ENCODE results near the gene GARIN5B. TPM values are rescaled to one million over a fixed set of nuclear protein-coding genes. Genes with fewer than 3 reads are reported as not detected.

Gene GARIN5B
- total and polyA plus RNA-seq, 2 experiments from 2014 or later, result not detected

DNA sequence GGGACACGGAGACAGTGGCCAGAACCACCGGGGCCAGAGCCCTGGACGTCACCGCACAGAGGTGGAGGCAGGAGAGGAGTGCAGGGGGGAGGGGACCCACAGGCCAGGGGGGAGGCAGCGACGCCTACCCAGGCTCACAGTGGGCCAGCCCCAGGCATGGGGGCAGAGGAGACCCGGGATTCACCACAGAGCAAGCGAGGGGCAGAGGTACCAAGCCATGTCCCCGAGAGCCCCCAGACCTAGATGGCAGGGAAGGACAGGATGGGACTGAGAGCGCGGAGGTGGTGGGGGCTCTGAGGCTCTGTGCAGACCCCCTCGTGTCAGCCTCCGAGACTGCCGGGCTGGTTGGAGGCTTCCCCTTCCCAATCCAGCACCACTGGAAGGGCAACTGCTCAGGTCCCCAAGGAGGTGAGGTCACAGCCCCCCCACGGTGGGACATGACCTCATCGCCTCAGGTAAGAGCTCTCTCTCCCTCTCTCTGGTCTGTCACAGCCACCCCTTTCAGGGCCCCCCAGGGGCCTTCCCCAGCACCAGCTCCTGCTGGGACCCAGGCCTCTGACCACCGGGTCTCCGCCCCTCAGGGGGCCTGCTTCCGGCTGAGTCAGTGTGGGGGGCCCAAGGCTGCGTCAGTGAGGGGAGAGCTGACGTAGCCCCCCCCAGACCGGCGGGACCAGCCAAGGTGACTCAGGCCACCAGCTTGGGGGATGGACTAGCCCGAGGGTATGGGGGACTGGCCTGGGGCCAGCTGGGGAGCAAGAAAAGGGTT, 9.4 kb upstream of the GARIN5B start:
- 0 out of 2 replicates have a peak, but pooled peaks cover 16% of the 10 kb centered on the region for H3F3A ChIP-seq (replicated peaks; ENCODE audit: low read depth)
- H3K79me2 ChIP-seq (replicated peaks; ENCODE audit: insufficient read depth), result no peaks in the 10 kb centered on the region
- no peaks in the 10 kb centered on the region; the same call in 2 of the 3 replicates for H3K36me3 Mint-ChIP-seq (ENCODE audit: low read depth)
- DNase-seq (ENCODE audit: low spot score) (no peak), ATAC-seq (no peak)
- peaks cover 58% of the 10 kb centered on the region for H3K27me3 Mint-ChIP-seq (ENCODE audit: insufficient read depth, low read depth, poor library complexity)
- peaks cover 73% of the 10 kb centered on the region for H3K27me3 ChIP-seq (ENCODE audit: insufficient read depth)
- H4K20me1 ChIP-seq (replicated peaks; ENCODE audit: insufficient read depth), result no peaks in the 10 kb centered on the region
- TF ChIP-seq, protein P1, sequence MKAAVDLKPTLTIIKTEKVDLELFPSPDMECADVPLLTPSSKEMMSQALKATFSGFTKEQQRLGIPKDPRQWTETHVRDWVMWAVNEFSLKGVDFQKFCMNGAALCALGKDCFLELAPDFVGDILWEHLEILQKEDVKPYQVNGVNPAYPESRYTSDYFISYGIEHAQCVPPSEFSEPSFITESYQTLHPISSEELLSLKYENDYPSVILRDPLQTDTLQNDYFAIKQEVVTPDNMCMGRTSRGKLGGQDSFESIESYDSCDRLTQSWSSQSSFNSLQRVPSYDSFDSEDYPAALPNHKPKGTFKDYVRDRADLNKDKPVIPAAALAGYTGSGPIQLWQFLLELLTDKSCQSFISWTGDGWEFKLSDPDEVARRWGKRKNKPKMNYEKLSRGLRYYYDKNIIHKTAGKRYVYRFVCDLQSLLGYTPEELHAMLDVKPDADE (IDR thresholded peaks at IDR 0.05), result no peak
- TF ChIP-seq, protein P2, sequence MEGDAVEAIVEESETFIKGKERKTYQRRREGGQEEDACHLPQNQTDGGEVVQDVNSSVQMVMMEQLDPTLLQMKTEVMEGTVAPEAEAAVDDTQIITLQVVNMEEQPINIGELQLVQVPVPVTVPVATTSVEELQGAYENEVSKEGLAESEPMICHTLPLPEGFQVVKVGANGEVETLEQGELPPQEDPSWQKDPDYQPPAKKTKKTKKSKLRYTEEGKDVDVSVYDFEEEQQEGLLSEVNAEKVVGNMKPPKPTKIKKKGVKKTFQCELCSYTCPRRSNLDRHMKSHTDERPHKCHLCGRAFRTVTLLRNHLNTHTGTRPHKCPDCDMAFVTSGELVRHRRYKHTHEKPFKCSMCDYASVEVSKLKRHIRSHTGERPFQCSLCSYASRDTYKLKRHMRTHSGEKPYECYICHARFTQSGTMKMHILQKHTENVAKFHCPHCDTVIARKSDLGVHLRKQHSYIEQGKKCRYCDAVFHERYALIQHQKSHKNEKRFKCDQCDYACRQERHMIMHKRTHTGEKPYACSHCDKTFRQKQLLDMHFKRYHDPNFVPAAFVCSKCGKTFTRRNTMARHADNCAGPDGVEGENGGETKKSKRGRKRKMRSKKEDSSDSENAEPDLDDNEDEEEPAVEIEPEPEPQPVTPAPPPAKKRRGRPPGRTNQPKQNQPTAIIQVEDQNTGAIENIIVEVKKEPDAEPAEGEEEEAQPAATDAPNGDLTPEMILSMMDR (conservative IDR thresholded peaks at IDR 0.05; ENCODE audit: low read depth in 2 of 2), result no peak
- TF ChIP-seq ZNF114 (CRISPR knock-in tag; IDR thresholded peaks at IDR 0.05) (no peak), STAT1 (IDR thresholded peaks at IDR 0.05; ENCODE audit: unreplicated experiment) (no peak), CREB1 (CRISPR knock-in tag; IDR thresholded peaks at IDR 0.05; ENCODE audit: low read depth) (no peak), ZNF331 (CRISPR knock-in tag; IDR thresholded peaks at IDR 0.05; ENCODE audit: low read depth) (no peak), NANOG (IDR thresholded peaks at IDR 0.05; ENCODE audit: borderline replicate concordance) (no peak), EZH2 (IDR thresholded peaks at IDR 0.05; ENCODE audit: low read depth, unreplicated experiment) (no peak), JUNB (IDR thresholded peaks at IDR 0.05; ENCODE audit: unreplicated experiment) (no peak), POLR2AphosphoS5 (IDR thresholded peaks at IDR 0.05; ENCODE audit: low read depth) (no peak), EZH2phosphoT487 (IDR thresholded peaks at IDR 0.05; ENCODE audit: unreplicated experiment) (no peak)
- TF ChIP-seq, protein P3, sequence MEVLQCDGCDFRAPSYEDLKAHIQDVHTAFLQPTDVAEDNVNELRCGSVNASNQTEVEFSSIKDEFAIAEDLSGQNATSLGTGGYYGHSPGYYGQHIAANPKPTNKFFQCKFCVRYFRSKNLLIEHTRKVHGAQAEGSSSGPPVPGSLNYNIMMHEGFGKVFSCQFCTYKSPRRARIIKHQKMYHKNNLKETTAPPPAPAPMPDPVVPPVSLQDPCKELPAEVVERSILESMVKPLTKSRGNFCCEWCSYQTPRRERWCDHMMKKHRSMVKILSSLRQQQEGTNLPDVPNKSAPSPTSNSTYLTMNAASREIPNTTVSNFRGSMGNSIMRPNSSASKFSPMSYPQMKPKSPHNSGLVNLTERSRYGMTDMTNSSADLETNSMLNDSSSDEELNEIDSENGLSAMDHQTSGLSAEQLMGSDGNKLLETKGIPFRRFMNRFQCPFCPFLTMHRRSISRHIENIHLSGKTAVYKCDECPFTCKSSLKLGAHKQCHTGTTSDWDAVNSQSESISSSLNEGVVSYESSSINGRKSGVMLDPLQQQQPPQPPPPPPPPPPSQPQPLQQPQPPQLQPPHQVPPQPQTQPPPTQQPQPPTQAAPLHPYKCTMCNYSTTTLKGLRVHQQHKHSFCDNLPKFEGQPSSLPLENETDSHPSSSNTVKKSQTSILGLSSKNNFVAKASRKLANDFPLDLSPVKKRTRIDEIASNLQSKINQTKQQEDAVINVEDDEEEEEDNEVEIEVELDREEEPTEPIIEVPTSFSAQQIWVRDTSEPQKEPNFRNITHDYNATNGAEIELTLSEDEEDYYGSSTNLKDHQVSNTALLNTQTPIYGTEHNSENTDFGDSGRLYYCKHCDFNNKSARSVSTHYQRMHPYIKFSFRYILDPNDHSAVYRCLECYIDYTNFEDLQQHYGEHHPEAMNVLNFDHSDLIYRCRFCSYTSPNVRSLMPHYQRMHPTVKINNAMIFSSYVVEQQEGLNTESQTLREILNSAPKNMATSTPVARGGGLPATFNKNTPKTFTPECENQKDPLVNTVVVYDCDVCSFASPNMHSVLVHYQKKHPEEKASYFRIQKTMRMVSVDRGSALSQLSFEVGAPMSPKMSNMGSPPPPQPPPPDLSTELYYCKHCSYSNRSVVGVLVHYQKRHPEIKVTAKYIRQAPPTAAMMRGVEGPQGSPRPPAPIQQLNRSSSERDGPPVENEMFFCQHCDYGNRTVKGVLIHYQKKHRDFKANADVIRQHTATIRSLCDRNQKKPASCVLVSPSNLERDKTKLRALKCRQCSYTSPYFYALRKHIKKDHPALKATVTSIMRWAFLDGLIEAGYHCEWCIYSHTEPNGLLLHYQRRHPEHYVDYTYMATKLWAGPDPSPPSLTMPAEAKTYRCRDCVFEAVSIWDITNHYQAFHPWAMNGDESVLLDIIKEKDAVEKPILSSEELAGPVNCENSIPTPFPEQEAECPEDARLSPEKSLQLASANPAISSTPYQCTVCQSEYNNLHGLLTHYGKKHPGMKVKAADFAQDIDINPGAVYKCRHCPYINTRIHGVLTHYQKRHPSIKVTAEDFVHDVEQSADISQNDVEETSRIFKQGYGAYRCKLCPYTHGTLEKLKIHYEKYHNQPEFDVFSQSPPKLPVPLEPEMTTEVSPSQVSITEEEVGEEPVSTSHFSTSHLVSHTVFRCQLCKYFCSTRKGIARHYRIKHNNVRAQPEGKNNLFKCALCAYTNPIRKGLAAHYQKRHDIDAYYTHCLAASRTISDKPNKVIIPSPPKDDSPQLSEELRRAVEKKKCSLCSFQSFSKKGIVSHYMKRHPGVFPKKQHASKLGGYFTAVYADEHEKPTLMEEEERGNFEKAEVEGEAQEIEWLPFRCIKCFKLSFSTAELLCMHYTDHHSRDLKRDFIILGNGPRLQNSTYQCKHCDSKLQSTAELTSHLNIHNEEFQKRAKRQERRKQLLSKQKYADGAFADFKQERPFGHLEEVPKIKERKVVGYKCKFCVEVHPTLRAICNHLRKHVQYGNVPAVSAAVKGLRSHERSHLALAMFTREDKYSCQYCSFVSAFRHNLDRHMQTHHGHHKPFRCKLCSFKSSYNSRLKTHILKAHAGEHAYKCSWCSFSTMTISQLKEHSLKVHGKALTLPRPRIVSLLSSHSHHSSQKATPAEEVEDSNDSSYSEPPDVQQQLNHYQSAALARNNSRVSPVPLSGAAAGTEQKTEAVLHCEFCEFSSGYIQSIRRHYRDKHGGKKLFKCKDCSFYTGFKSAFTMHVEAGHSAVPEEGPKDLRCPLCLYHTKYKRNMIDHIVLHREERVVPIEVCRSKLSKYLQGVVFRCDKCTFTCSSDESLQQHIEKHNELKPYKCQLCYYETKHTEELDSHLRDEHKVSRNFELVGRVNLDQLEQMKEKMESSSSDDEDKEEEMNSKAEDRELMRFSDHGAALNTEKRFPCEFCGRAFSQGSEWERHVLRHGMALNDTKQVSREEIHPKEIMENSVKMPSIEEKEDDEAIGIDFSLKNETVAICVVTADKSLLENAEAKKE (CRISPR knock-in tag; IDR thresholded peaks at IDR 0.05), result no peak
- TF ChIP-seq, protein P4, sequence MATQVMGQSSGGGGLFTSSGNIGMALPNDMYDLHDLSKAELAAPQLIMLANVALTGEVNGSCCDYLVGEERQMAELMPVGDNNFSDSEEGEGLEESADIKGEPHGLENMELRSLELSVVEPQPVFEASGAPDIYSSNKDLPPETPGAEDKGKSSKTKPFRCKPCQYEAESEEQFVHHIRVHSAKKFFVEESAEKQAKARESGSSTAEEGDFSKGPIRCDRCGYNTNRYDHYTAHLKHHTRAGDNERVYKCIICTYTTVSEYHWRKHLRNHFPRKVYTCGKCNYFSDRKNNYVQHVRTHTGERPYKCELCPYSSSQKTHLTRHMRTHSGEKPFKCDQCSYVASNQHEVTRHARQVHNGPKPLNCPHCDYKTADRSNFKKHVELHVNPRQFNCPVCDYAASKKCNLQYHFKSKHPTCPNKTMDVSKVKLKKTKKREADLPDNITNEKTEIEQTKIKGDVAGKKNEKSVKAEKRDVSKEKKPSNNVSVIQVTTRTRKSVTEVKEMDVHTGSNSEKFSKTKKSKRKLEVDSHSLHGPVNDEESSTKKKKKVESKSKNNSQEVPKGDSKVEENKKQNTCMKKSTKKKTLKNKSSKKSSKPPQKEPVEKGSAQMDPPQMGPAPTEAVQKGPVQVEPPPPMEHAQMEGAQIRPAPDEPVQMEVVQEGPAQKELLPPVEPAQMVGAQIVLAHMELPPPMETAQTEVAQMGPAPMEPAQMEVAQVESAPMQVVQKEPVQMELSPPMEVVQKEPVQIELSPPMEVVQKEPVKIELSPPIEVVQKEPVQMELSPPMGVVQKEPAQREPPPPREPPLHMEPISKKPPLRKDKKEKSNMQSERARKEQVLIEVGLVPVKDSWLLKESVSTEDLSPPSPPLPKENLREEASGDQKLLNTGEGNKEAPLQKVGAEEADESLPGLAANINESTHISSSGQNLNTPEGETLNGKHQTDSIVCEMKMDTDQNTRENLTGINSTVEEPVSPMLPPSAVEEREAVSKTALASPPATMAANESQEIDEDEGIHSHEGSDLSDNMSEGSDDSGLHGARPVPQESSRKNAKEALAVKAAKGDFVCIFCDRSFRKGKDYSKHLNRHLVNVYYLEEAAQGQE (IDR thresholded peaks at IDR 0.05; ENCODE audit: unreplicated experiment), result no peak
- H3K9me2 ChIP-seq (ENCODE audit: insufficient read depth), result no peaks in the 10 kb centered on the region
- H3K4me2 ChIP-seq, result no peak overlapping the region; the same call in 1 of the 2 replicates
- peaks cover 43% of the 10 kb centered on the region for H3K4me1 Mint-ChIP-seq
- H2AFZ ChIP-seq, result no peak overlapping the region
- H3K4me3 ChIP-seq, result no peak overlapping the region
- peak overlapping the region; percentile 3; the same call in 1 of the 3 replicates for H3K4me3 Mint-ChIP-seq
- H3K27ac ChIP-seq (ENCODE audit: low read depth), result no peak overlapping the region
- H3K9me3 Mint-ChIP-seq, result no peaks in the 10 kb centered on the region; the same call in 2 of the 3 replicates
- no peaks in the 10 kb centered on the region for H3K36me3 ChIP-seq (ENCODE audit: insufficient read depth)
- no peak overlapping the region for H3K27ac Mint-ChIP-seq
- H3K4me1 ChIP-seq (ENCODE audit: insufficient read depth), result peaks cover 44% of the 10 kb centered on the region
